Skin of body (tissue), 2 donors: Measurements from ENCODE around the gene SP8. TPM values are rescaled to one million over a fixed set of nuclear protein-coding genes. Genes with fewer than 3 reads are reported as not detected.

Source experiments
- DNase-seq: peaks from one replicate; lab custom pipeline; 2025; lab: John Stamatoyannopoulos, UW
- total RNA-seq: library from RNA; depleted of rRNA; stranded (reverse); fragments of >200 nt; gene quantifications from one replicate; pipeline ENCODE4 v1.2.3, GENCODE V29; 2014

SP8 gene
- total RNA-seq, 1 donor from 2014 or later: not detected

DNA sequence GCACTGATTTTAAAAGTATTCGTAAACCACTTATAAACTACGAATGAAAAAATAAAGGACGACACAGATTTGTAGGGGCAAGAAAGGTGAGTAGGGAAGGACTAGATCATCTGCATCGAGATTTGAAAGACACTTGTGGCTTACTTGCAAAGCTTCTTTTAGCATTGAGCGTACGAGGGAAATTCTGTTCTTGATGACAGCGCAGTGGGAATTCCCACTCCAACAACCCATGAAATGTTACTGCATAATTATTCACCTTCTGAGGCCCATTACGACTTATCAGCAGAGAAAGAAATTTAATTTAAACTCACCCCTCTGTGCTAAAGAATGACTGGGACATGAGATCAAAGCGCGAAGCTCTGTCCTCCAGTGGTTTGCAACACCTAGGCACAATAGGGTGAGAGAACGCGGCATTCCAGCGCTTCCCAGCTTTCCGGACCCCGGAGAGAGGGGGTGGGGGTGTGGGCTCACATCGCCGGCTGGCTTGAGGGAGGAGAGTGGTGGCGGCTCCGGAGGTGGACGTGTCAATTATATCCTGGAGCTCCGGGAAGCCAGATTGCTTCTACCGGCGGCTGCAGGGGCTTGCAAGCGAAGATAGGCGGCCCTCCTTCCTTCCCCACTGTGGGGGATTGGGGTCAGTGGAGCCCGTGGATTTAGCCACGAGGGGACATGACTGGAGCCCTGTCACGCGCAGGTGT, 10.3 kb downstream of the SP8 start:
- no peak for DNase-seq

DNA sequence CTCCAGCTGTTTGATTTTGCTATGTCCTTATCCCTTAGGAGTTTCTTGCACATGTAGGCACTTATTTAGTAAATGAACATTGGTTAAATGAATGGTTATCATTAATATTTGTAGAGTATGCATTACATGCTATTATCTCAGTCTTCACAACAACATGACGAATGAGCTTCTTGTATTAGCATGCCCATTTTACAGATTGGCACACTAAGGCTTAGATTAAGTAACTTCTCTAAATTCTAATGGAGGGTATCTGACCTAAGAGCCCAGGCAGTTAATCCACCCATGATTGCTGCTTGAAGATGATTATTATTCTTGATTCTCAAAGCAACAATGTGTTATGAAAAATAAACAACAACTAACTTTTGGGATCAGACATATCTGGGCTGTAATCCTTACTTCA, 32.7 kb downstream of the SP8 start:
- no peak for DNase-seq

DNA sequence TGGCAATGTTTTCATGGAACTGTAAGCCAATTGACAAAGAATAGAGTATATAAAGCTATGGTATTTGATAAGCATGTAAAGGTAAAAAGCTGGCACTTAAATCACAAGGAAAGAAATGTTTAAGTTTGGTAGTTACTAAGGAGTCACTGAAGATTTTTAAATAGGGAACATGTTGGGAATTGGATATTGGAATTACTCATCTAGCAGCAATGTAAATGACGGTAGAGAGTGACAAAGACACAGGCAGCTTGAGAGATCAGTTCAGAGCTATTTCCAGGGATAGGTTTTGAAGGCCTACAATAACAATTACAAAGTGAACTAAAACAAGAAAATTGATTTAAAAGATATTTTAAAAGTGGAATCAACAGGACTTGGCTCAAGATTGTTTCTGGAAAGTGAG, 36.8 kb downstream of the SP8 start:
- no peak for DNase-seq

DNA sequence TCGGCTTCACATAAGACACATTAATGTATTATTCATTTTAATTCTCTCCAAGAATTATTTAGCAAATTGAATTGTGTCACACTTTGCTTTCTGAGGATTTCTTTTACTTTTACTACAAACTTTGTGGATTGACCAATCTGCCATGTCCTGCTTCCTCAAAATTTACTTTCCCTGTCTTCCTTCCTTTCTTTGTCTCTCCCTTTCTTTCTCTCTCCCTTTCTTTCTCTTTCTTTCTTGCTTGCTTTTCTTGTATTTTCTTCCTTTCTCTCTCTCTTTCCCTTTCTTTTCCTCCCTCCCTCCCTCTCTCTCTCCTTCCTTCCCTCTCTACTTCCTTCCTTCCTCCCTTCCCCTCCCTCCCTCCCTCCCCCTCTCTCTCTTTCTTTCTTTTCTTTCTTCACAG, 37.8 kb downstream of the SP8 start:
- no peak for DNase-seq

DNA sequence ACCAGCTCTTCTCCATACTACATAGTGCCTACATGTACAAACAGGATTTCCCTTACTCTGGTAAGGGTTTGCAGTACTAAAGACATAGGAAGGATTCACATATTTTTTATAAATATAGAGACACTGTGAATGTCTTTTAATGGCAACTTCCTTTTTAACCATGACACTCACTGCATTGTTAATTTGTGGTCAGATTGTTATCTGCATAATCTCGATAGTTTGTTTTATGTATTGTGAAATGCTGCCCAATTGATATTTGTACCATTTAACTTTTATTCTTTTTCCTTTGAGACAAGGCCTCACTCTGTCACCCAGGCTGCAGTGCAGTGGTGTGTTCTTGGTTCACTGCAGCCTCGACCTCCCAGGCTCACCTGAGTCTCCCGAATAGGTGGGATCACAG, 39.7 kb downstream of the SP8 start:
- DNase-seq: no peak

DNA sequence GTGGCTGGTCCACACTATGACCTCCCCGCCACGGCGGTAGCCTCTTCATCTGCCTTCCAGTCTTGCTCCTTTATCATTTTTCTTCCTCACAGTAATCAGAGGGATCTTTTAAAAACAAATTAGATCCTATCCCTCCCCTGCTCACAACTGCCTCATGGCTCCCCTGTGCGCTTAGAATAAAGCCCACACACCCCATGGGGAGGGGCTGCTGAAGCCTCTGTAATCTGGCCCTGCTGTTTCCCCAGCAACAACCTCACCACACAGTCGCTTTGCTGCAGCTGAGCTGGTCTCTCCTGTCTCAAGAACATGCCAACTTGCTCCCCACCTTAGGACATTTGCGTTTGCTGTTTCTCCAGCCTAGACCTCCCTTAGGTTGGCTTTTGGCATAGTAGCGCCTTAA, 41.0 kb downstream of the SP8 start:
- DNase-seq: no peak

DNA sequence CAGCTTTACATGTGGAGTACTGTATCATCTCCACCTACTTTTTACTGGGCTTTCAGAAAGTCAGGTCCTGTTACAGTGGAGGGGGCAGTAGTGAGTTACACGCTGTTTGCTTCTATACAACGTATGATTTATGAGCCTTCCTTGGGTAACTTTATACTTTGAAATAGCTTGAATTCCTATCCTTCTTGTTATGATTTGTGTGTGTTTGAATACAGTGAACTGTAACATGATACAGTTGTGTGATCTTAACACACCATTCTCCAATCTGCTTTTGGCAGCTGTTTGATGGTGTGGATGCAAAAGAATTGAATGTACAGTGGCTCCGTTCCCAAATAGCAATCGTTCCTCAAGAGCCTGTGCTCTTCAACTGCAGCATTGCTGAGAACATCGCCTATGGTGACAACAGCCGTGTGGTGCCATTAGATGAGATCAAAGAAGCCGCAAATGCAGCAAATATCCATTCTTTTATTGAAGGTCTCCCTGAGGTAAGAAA, 41.7 kb downstream of the SP8 start:
- peak; percentile 25 for DNase-seq

DNA sequence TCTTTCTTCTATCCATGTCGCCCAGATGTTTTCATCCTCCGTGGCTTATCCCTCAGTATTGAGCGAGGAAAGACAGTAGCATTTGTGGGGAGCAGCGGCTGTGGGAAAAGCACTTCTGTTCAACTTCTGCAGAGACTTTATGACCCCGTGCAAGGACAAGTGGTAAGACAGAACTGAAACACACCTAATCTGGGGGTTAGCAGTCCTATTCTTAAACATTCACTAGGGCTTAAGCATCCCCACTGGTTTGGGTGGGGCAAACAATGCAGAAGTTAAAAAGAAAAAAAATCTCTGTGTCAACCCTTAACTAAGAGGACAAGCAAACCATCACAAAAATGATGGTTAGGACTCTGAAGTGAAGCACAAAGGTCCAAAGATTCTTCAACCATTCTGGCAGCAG, 43.8 kb downstream of the SP8 start:
- DNase-seq: no peak

DNA sequence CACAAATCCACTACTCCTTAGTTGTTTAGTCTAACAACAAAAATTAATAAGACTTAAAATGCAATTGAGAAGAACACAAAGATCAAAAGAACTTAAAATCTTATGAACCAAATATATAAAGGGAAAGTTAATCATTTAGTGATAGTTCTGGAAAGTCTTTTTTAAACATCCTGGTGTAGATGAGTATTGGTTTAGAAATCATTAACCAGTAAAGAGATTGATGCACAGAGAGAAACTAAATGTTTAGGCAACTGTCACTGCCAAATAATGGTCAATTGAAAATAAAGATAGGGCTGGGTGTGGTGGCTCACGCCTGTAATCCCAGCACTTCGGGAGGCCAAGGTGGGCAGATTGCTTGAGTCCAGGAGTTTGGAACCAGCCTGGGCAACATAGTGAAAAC, 44.9 kb downstream of the SP8 start:
- no peak for DNase-seq

DNA sequence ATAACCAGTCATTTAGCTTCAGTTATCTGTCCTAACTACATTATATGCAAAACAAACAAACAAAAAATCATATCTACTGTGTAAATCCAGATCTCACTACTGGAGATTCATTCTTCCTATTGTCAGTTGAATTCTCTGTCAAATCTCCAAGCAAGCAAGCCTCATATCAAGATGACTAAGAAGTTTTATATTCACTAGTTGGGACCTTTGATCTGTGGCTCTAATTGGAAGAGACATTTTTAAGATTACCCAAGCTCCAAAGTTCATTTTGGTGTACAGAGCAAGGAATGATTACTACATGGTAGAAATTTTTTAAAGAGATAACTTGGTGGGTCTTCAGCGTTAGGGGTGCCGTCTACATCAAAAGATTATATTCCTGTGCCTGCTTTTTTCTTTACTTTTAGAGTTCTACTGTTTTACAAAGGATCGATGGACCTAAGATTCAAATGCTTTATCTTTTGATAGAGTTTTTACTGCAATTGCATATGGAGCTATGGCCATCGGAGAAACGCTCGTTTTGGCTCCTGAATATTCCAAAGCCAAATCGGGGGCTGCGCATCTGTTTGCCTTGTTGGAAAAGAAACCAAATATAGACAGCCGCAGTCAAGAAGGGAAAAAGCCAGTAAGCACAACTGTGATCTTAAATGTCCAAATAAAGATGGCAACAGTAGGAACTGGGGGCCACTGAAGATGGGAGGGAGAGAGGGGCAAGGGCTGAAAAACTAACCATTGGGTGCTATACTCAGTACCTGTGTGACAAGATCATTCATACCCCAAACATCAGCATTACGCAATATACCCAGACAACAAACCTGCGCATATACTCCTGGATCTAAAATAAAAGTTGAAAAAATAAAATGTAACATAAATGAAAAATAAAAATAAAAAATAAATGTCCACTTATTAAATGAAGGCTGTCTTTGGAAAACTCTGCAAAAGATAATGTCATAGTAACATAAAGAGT, 47.9 kb downstream of the SP8 start:
- DNase-seq: no peak

DNA sequence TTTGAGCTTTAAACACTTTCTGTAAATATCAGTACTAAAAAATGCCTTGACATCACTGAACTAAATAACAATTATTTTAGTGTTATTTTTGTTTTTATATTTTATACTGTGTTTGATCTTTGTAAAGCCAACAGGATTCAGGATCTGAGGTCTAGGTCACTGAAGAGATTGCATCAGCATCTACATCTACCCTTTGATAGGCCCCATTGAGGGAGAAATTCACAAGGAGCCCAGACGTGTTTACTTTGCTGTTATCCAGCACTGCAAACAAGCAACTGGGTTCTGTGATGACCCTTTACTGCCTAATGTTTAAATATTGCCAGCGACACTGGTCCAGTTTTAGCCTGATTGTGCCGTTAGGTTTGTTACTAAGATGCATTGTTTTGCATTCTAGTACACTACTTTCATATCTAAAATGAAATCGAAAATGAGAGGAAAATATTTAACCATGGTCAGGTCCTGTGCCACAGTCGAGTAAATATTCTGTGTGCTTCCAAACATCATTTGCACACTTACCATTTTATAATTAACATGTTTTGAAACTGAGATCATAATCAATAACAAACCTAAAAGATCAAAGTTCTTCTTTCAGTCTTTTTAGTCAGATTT, 48.7 kb downstream of the SP8 start:
- DNase-seq: no peak

DNA sequence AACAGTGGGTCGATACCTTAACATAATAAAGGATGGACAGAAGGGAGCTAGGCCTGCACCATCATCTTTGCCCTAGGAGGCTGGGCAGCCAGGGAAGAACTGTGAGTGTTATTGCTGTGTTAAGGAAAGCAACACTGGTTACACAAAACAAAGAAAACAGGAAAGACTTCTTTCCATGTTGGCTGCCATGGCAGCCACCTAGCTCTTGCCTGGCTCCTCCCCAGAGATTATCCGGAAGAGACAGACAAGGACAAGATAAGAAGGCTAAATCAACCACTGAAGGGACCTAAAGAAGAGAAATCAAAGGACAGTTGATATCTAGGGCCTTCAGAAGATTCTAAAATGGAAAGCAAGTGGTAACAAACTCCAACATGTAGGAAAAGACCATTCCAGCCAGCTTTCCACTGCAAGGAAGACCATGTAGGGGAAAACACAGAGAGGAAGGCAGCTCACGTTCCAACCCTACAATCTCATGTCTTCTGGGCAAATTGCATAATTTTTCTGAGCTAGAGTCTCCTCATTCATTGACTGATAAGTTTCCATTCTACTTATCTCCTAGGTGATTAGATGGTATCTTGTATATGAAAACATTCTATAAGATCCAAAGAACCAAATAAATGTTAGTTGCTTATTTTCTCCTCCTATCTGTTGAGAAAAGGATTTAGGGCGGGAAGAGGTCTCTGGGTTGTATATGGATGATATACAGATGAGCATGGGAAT, 51.2 kb downstream of the SP8 start:
- no peak for DNase-seq

Other genes starting within 250 kb of the SP8 start
- gene ABCB5, start 171.2 kb downstream of the SP8 start, total RNA-seq: 0.39 TPM